A673 (cell line): ENCODE data around the gene CXCL8. TPM values are rescaled to one million over a fixed set of nuclear protein-coding genes. Genes with fewer than 3 reads are reported as not detected.

Experiments used
- BruUV-seq: library from RNA; stranded (reverse); fragments of 400-500 nt; replicated peaks from 2 replicates; lab custom pipeline; 2021; lab: Mats Ljungman, UMichigan
- CTCF ChIA-PET: fragments of 300-600 bp; sonication (Branson Sonifier 250); formaldehyde crosslinking; loops from one replicate; lab custom pipeline; 2022; ENCODE audit warnings: antibody characterized with exemption; lab: Charles Lee
- POLR2A ChIA-PET: fragments of 300-600 bp; sonication (Branson Sonifier 250); formaldehyde crosslinking; loops from one replicate; lab custom pipeline; 2022; ENCODE audit warnings: antibody characterized with exemption; ENCODE audit not compliant: low non-redundant PET; lab: Charles Lee
- DNase-seq: peaks from one replicate; pipeline ENCODE4 v3.0.0-alpha.2; 2015; ENCODE audit warnings: low spot score
- H3K27ac ChIP-seq: fragments of 200-600 bp; sonication (generic); 2 replicates; pipeline ENCODE4 v1.5.1; 2016; ENCODE audit warnings: mixed run types, low read depth, mild to moderate bottlenecking, mixed read lengths, antibody characterized with exemption, low read length; ENCODE audit not compliant: poor library complexity, severe bottlenecking
- H3K27me3 ChIP-seq: fragments of 200-600 bp; sonication (generic); replicated peaks from 2 replicates; pipeline ENCODE4 v1.6.1; 2017; ENCODE audit warnings: mixed run types, low read depth, mild to moderate bottlenecking, mixed read lengths, antibody characterized with exemption, low read length; ENCODE audit not compliant: insufficient read depth, poor library complexity
- H3K36me3 ChIP-seq: fragments of 200-600 bp; sonication (generic); 2 replicates; pipeline ENCODE4 v1.6.1; 2016; ENCODE audit warnings: mixed run types, mild to moderate bottlenecking, mixed read lengths, antibody characterized with exemption, low read length; ENCODE audit not compliant: insufficient read depth, poor library complexity, severe bottlenecking
- H3K4me1 ChIP-seq: fragments of 200-600 bp; sonication (generic); 2 replicates; pipeline ENCODE4 v1.6.1; 2017; ENCODE audit warnings: mixed run types, mild to moderate bottlenecking, mixed read lengths, antibody characterized with exemption, low read length; ENCODE audit not compliant: insufficient read depth, poor library complexity, severe bottlenecking
- H3K4me3 ChIP-seq: fragments of 200-600 bp; sonication (generic); 2 replicates; pipeline ENCODE4 v1.5.1; 2016; ENCODE audit warnings: low read depth, mixed run types, mild to moderate bottlenecking, mixed read lengths, low read length; ENCODE audit not compliant: poor library complexity, severe bottlenecking
- H3K9me3 ChIP-seq: fragments of 200-600 bp; sonication (generic); 2 replicates; pipeline ENCODE4 v1.6.1; 2016; ENCODE audit warnings: mixed run types, low read depth, mild to moderate bottlenecking, mixed read lengths, antibody characterized with exemption, low read length; ENCODE audit not compliant: poor library complexity, severe bottlenecking
- CTCF ChIP-seq: fragments of 300-800, 200-600 bp; sonication (generic); conservative IDR thresholded peaks from 2 replicates; pipeline ENCODE4 v1.5.1; 2017; ENCODE audit warnings: low read depth, mild to moderate bottlenecking, antibody characterized with exemption, low read length, moderate library complexity, mixed read lengths
- EZH2 ChIP-seq: fragments of 200-600 bp; sonication (generic); IDR thresholded peaks from 2 replicates; pipeline ENCODE4 v1.6.1; 2017; ENCODE audit warnings: borderline replicate concordance, low read depth, mild to moderate bottlenecking, mixed read lengths, antibody characterized with exemption, low read length; ENCODE audit not compliant: poor library complexity, severe bottlenecking
- intact Hi-C: fragments of 100-400 bp; cut with micrococcal nuclease; formaldehyde crosslinking; loops from one replicate; pipeline ENCODE4 v1.10.0; 2022; ENCODE audit not compliant: unreplicated experiment
- total RNA-seq: library from RNA; stranded (reverse); gene quantifications from 2 replicates; pipeline ENCODE4 v1.2.3, GENCODE V29; 2021

The CXCL8 gene
- total RNA-seq, 1 experiment from 2014 or later: 2.7 TPM

GRCh38 chr4:73742490-73743160 is 2.3 kb downstream of the CXCL8 start:
- H3K27ac ChIP-seq: no peak overlapping the region
- ChIA-PET POLR2A (no interaction called here), CTCF (no interaction called here)
- intact Hi-C loops: no loop called here
- BruUV-seq: no TSS peak
- DNase-seq: no peak
- TF ChIP-seq CTCF: no peak
- no peak for TF ChIP-seq EZH2
- H3K9me3 ChIP-seq: no peaks in the 10 kb centered on the region
- H3K4me1 ChIP-seq: no peaks in the 10 kb centered on the region
- H3K4me3 ChIP-seq: no peak overlapping the region
- no peaks in the 10 kb centered on the region for H3K36me3 ChIP-seq
- no peaks in the 10 kb centered on the region for H3K27me3 ChIP-seq

- H3K4me3 ChIP-seq: no peak overlapping the region
- BruUV-seq: no TSS peak
- H3K27me3 ChIP-seq: no peaks in the 10 kb centered on the region
- H3K27ac ChIP-seq: no peak overlapping the region
- TF ChIP-seq CTCF (no peak), EZH2 (no peak)
- CTCF ChIA-PET: no interaction called here
- DNase-seq: no peak
- H3K4me1 ChIP-seq: no peaks in the 10 kb centered on the region
- intact Hi-C loops: no loop called here
- POLR2A ChIA-PET: no interaction called here
- no peaks in the 10 kb centered on the region for H3K36me3 ChIP-seq
- H3K9me3 ChIP-seq: no peaks in the 10 kb centered on the region
Measured at GRCh38 chr4:73743281-73743680, 2.9 kb downstream of the CXCL8 start.

GRCh38 chr4:73743795-73744194 is 3.4 kb downstream of the CXCL8 start:
- H3K27ac ChIP-seq: no peak overlapping the region
- BruUV-seq: no TSS peak
- H3K9me3 ChIP-seq: no peaks in the 10 kb centered on the region
- POLR2A ChIA-PET: no interaction called here
- H3K4me3 ChIP-seq: no peak overlapping the region
- TF ChIP-seq EZH2 (no peak), CTCF (no peak)
- DNase-seq: no peak
- no peaks in the 10 kb centered on the region for H3K4me1 ChIP-seq
- no peaks in the 10 kb centered on the region for H3K27me3 ChIP-seq
- intact Hi-C loops: no loop called here
- H3K36me3 ChIP-seq: no peaks in the 10 kb centered on the region
- CTCF ChIA-PET: no interaction called here
